ENCODE measurements around the gene KLHL21. TPM values are rescaled to one million over a fixed set of nuclear protein-coding genes. Genes with fewer than 3 reads are reported as not detected.

Gene KLHL21
- total RNA-seq, 1 experiment from 2014 or later, result 35.9 TPM

GRCh38 chr1:6603238-6603914 is 707 bp upstream of the KLHL21 start:
- BruUV-seq (replicated peaks), result TSS peak; percentile 96
- H3K27me3 ChIP-seq (ENCODE audit: control insufficient read depth, insufficient read depth, low read length), result no peaks in the 10 kb centered on the region
- no peaks in the 10 kb centered on the region for H3K9me3 ChIP-seq (ENCODE audit: control insufficient read depth, insufficient read depth, low read depth, low read length)
- no peaks in the 10 kb centered on the region; the same call in 1 of the 2 replicates for H3K36me3 ChIP-seq (ENCODE audit: control insufficient read depth, insufficient read depth, low read length)
- peak overlapping the region; percentile 97 for H3K27ac ChIP-seq (ENCODE audit: low read length)
- peak overlapping the region; percentile 54 to 61 for H3K4me3 ChIP-seq (ENCODE audit: low read depth in 2 of 2, low read length in 2 of 2)
- in situ Hi-C loops (cut with HindIII; ENCODE audit: low pct_unique_long_range_greater_than_20kb, low sequenced_read_pairs) (no loop called here), intact Hi-C loops (cut with micrococcal nuclease; ENCODE audit: unreplicated experiment) (no loop called here)
- peaks cover 19% of the 10 kb centered on the region for H3K4me1 ChIP-seq (ENCODE audit: control insufficient read depth, insufficient read depth, low read length)
- no peak for DNase-seq (ENCODE audit: low read depth, low spot score)
- peak; percentile 52 for ATAC-seq
- TF ChIP-seq, protein P1, sequence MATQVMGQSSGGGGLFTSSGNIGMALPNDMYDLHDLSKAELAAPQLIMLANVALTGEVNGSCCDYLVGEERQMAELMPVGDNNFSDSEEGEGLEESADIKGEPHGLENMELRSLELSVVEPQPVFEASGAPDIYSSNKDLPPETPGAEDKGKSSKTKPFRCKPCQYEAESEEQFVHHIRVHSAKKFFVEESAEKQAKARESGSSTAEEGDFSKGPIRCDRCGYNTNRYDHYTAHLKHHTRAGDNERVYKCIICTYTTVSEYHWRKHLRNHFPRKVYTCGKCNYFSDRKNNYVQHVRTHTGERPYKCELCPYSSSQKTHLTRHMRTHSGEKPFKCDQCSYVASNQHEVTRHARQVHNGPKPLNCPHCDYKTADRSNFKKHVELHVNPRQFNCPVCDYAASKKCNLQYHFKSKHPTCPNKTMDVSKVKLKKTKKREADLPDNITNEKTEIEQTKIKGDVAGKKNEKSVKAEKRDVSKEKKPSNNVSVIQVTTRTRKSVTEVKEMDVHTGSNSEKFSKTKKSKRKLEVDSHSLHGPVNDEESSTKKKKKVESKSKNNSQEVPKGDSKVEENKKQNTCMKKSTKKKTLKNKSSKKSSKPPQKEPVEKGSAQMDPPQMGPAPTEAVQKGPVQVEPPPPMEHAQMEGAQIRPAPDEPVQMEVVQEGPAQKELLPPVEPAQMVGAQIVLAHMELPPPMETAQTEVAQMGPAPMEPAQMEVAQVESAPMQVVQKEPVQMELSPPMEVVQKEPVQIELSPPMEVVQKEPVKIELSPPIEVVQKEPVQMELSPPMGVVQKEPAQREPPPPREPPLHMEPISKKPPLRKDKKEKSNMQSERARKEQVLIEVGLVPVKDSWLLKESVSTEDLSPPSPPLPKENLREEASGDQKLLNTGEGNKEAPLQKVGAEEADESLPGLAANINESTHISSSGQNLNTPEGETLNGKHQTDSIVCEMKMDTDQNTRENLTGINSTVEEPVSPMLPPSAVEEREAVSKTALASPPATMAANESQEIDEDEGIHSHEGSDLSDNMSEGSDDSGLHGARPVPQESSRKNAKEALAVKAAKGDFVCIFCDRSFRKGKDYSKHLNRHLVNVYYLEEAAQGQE (IDR thresholded peaks at IDR 0.05; ENCODE audit: insufficient read depth in 1 of 2, low read depth in 2 of 2, low read length in 1 of 2), result no peak
- TF ChIP-seq SIN3A (IDR thresholded peaks at IDR 0.05; ENCODE audit: borderline replicate concordance, insufficient read depth, low read depth, low read length) (no peak), POLR2AphosphoS5 (IDR thresholded peaks at IDR 0.05; ENCODE audit: low read depth, low read length) (peak; percentile 26), TCF7L2 (IDR thresholded peaks at IDR 0.05; ENCODE audit: low read depth, low read length) (0 out of 2 replicates have a peak, but pooled peaks have one; percentile 38)
- TF ChIP-seq, protein P2, sequence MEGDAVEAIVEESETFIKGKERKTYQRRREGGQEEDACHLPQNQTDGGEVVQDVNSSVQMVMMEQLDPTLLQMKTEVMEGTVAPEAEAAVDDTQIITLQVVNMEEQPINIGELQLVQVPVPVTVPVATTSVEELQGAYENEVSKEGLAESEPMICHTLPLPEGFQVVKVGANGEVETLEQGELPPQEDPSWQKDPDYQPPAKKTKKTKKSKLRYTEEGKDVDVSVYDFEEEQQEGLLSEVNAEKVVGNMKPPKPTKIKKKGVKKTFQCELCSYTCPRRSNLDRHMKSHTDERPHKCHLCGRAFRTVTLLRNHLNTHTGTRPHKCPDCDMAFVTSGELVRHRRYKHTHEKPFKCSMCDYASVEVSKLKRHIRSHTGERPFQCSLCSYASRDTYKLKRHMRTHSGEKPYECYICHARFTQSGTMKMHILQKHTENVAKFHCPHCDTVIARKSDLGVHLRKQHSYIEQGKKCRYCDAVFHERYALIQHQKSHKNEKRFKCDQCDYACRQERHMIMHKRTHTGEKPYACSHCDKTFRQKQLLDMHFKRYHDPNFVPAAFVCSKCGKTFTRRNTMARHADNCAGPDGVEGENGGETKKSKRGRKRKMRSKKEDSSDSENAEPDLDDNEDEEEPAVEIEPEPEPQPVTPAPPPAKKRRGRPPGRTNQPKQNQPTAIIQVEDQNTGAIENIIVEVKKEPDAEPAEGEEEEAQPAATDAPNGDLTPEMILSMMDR (IDR thresholded peaks at IDR 0.05), result no peak
- POLR2A ChIA-PET, result no interaction called here
- CTCF ChIA-PET, result interaction anchor here (1.0 kb wide), 1 partner anchor 9 kb away, joined by 3 read pairs; no protein-coding TSS in a partner anchor

DNA sequence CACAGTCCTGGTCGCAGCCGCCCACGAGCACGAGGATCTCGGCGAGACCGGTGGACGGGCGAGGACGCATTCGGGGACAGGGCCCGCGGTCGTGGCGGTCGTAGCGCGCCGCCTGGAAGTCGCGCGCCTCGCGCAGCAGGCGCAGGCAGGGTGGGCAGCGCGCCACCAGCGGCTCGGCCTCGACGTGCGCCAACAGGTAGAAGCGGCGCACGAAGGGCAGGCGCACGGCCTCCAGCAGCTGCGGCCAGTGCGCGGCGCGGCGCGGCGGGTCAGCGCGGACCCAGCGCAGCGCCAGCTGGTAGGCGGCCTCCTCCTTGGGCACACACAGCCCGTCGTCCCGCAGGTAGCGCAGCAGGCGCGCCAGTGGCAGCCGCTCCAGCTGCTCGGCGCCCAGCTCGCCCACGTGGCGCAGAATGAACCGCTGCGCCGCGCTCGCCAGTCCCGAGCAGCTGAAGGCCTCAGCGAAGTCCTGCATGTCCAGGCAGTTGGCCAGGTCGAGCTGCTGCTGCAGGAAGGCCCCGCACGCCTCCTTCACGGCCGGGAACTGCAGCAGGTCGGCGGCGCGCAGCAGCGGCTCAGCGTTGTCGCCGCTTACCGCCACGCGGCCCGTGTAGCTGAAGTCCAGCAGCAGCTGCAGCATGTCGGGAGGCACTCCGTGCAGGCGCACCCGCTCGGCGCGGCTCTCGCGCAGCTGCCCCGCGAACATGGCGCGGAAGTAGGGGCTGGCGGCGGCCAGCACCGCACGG is 573 bp downstream of the KLHL21 start:
- Histone ChIP-seq H3K9me3 (ENCODE audit: control insufficient read depth, insufficient read depth, low read depth, low read length) (no peaks in the 10 kb centered on the region), H3K36me3 (ENCODE audit: control insufficient read depth, insufficient read depth, low read length) (no peaks in the 10 kb centered on the region; the same call in 1 of the 2 replicates), H3K27me3 (ENCODE audit: control insufficient read depth, insufficient read depth, low read length) (no peaks in the 10 kb centered on the region), H3K4me1 (ENCODE audit: control insufficient read depth, insufficient read depth, low read length) (peaks cover 25% of the 10 kb centered on the region), H3K27ac (ENCODE audit: low read length) (peak overlapping the region; percentile 90), H3K4me3 (ENCODE audit: low read depth in 2 of 2, low read length in 2 of 2) (peak overlapping the region; percentile 61 to 96)
- TF ChIP-seq SIN3A (IDR thresholded peaks at IDR 0.05; ENCODE audit: borderline replicate concordance, insufficient read depth, low read depth, low read length) (no peak; the same call in 1 of the 2 replicates), TCF7L2 (IDR thresholded peaks at IDR 0.05; ENCODE audit: low read depth, low read length) (no peak; the same call in 1 of the 2 replicates), POLR2AphosphoS5 (IDR thresholded peaks at IDR 0.05; ENCODE audit: low read depth, low read length) (no peak)
- TF ChIP-seq, protein P2 (IDR thresholded peaks at IDR 0.05), result no peak
- TF ChIP-seq, protein P1 (IDR thresholded peaks at IDR 0.05; ENCODE audit: insufficient read depth in 1 of 2, low read depth in 2 of 2, low read length in 1 of 2), result no peak
- ChIA-PET POLR2A (interaction anchor here (0.6 to 0.7 kb wide), 2 partner anchors 22 to 159 kb away, joined by 3 to 6 read pairs; no protein-coding TSS in a partner anchor), CTCF (no interaction called here)
- ATAC-seq (peak; percentile 66), DNase-seq (ENCODE audit: low read depth, low spot score) (no peak)
- in situ Hi-C loops (cut with HindIII; ENCODE audit: low pct_unique_long_range_greater_than_20kb, low sequenced_read_pairs), result no loop called here
- no TSS peak for BruUV-seq (replicated peaks)
- intact Hi-C loops (cut with micrococcal nuclease; ENCODE audit: unreplicated experiment), result no loop called here

Measured in Panc1 (cell line).